HG03139 (cell line): ENCODE data around the gene FBP2.

Source experiments
- ATAC-seq: cut with Tn5 transposase; IDR thresholded peaks from one replicate; pipeline ENCODE4 v1.9.1; 2021; ENCODE audit not compliant: unreplicated experiment

The FBP2 gene

GRCh38 chr9:94593459-94594345, at the start of gene FBP2:
FBP2 (minus strand) TSS chr9:94593824; CDS start chr9:94593726, 98 bp downstream.
- ATAC-seq, result no peak

GRCh38 chr9:94643176-94643575, 49.6 kb upstream of the FBP2 start:
- no peak for ATAC-seq

- no peak for ATAC-seq
These were observed 48.9 kb upstream of the FBP2 start for GRCh38 chr9:94642501-94642900.

GRCh38 chr9:94639999-94640376, 46.4 kb upstream of the FBP2 start:
- ATAC-seq, result no peak

GRCh38 chr9:94639061-94639998, 45.7 kb upstream of the FBP2 start, which contains the start of gene FBP1:
FBP1 (minus strand) TSS chr9:94639518; CDS start chr9:94639310, 208 bp downstream.
- ATAC-seq, result no peak

GRCh38 chr9:94638335-94639060, 44.9 kb upstream of the FBP2 start:
- ATAC-seq, result no peak

GRCh38 chr9:94632737-94633136, 39.1 kb upstream of the FBP2 start:
- ATAC-seq, result no peak

- ATAC-seq, result no peak
These were observed 38.0 kb upstream of the FBP2 start for GRCh38 chr9:94631599-94631998.

- ATAC-seq, result no peak
These were observed 37.2 kb upstream of the FBP2 start for GRCh38 chr9:94630833-94631232.

- ATAC-seq, result no peak
These were observed 36.7 kb upstream of the FBP2 start for GRCh38 chr9:94630281-94630680.

- ATAC-seq, result no peak
These were observed 33.7 kb upstream of the FBP2 start for GRCh38 chr9:94627287-94627686.

- no peak for ATAC-seq
These were observed 32.2 kb upstream of the FBP2 start for GRCh38 chr9:94625835-94626234.

GRCh38 chr9:94624629-94625028, 31.0 kb upstream of the FBP2 start:
- no peak for ATAC-seq

- no peak for ATAC-seq
These were observed 29.6 kb upstream of the FBP2 start for GRCh38 chr9:94623253-94623652.

- ATAC-seq, result no peak
These were observed 28.6 kb upstream of the FBP2 start for GRCh38 chr9:94622087-94622800.

GRCh38 chr9:94619026-94619425, 25.4 kb upstream of the FBP2 start:
- ATAC-seq, result no peak

GRCh38 chr9:94613003-94613402, 19.4 kb upstream of the FBP2 start:
- no peak for ATAC-seq

GRCh38 chr9:94612071-94612470, 18.4 kb upstream of the FBP2 start:
- no peak for ATAC-seq

- no peak for ATAC-seq
These were observed 18.0 kb upstream of the FBP2 start for GRCh38 chr9:94611638-94612068.

GRCh38 chr9:94610181-94610606, 16.6 kb upstream of the FBP2 start:
- no peak for ATAC-seq

- no peak for ATAC-seq
These were observed 13.7 kb upstream of the FBP2 start for GRCh38 chr9:94607423-94607691.
